ENCODE measurements around the gene PPP2R2B. TPM values are rescaled to one million over a fixed set of nuclear protein-coding genes. Genes with fewer than 3 reads are reported as not detected.

PPP2R2B gene
- total RNA-seq, 3 donors from 2014 or later (not counting 1 experiment from before 2014, with no cell fraction given) = 44.9 to 68.3 (median 63.7) TPM

- no peak for DNase-seq
- Mint-ChIP-seq H3K36me3 (peaks cover 11% of the 10 kb centered on the region), H3K9me3 (no peaks in the 10 kb centered on the region), H3K27me3 (ENCODE audit: low read depth in 2 of 2) (no peaks in the 10 kb centered on the region), H3K27ac (no peak overlapping the region), H3K4me1 (peaks cover 0 to 6% of the 10 kb centered on the region in 2 donors), H3K4me3 (no peak overlapping the region)
- TF ChIP-seq, protein P1, sequence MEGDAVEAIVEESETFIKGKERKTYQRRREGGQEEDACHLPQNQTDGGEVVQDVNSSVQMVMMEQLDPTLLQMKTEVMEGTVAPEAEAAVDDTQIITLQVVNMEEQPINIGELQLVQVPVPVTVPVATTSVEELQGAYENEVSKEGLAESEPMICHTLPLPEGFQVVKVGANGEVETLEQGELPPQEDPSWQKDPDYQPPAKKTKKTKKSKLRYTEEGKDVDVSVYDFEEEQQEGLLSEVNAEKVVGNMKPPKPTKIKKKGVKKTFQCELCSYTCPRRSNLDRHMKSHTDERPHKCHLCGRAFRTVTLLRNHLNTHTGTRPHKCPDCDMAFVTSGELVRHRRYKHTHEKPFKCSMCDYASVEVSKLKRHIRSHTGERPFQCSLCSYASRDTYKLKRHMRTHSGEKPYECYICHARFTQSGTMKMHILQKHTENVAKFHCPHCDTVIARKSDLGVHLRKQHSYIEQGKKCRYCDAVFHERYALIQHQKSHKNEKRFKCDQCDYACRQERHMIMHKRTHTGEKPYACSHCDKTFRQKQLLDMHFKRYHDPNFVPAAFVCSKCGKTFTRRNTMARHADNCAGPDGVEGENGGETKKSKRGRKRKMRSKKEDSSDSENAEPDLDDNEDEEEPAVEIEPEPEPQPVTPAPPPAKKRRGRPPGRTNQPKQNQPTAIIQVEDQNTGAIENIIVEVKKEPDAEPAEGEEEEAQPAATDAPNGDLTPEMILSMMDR (IDR thresholded peaks at IDR 0.05) = no peak
- peaks cover 15% of the 10 kb centered on the region for H3K36me3 ChIP-seq (ENCODE audit: control insufficient read depth, insufficient read depth, low read length)
- 92% methylated on average over 3 of the region's 3 CpGs for WGBS (ENCODE audit: insufficient coverage)
- no peak for ATAC-seq
- no peaks in the 10 kb centered on the region for H3K4me1 ChIP-seq (ENCODE audit: control insufficient read depth, insufficient read depth, low read length)
- intact Hi-C loops (cut with micrococcal nuclease) = no loop called here
- no peak overlapping the region for H3K27ac ChIP-seq (ENCODE audit: low read length)
- H3K27me3 ChIP-seq (ENCODE audit: control insufficient read depth, insufficient read depth, low read length) = no peaks in the 10 kb centered on the region
- no peaks in the 10 kb centered on the region for H3K9me3 ChIP-seq (ENCODE audit: control insufficient read depth, insufficient read depth, low read length)
- H3K4me3 ChIP-seq (ENCODE audit: low read length) = no peak overlapping the region
These were observed 230.8 kb downstream of the PPP2R2B start for GRCh38 chr5:146647656-146648199.

- peaks cover 11% of the 10 kb centered on the region for H3K36me3 Mint-ChIP-seq
- no peaks in the 10 kb centered on the region for H3K27me3 Mint-ChIP-seq (ENCODE audit: low read depth in 2 of 2)
- no peaks in the 10 kb centered on the region for H3K9me3 Mint-ChIP-seq
These were observed 232.1 kb downstream of the PPP2R2B start for GRCh38 chr5:146646441-146646840.

DNA sequence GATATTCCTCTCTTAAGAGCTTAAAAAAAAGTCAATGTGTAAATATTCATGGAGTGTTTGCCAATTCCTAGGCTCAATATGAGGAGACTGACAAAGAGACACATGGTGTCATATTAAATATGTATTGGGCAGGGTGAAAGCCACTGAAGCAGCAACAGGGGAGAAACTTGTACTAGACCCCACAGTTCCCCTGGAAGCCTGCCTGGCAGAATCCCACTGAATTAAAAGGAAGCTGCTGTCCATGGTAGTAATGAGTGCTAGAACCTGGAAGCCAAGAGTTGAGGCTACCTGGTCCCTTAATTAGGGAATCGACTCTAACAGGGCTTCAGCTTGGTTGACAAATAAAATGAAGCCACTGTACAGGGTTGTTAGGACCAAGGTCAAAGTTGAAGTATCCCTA, 233.2 kb downstream of the PPP2R2B start:
- Mint-ChIP-seq H3K4me1 (no peaks in the 10 kb centered on the region), H3K9me3 (no peaks in the 10 kb centered on the region), H3K36me3 (peaks cover 11% of the 10 kb centered on the region), H3K27me3 (ENCODE audit: low read depth in 2 of 2) (no peaks in the 10 kb centered on the region), H3K4me3 (no peak overlapping the region), H3K27ac (no peak overlapping the region)
- Histone ChIP-seq H3K4me1 (ENCODE audit: control insufficient read depth, insufficient read depth, low read length) (no peaks in the 10 kb centered on the region), H3K9me3 (ENCODE audit: control insufficient read depth, insufficient read depth, low read length) (no peaks in the 10 kb centered on the region), H3K27ac (ENCODE audit: low read length) (no peak overlapping the region), H3K27me3 (ENCODE audit: control insufficient read depth, insufficient read depth, low read length) (no peaks in the 10 kb centered on the region), H3K36me3 (ENCODE audit: control insufficient read depth, insufficient read depth, low read length) (peaks cover 15% of the 10 kb centered on the region), H3K4me3 (ENCODE audit: low read length) (no peak overlapping the region)
- intact Hi-C loops (cut with micrococcal nuclease) = no loop called here
- TF ChIP-seq, protein P1 (IDR thresholded peaks at IDR 0.05) = no peak
- ATAC-seq (no peak), DNase-seq (no peak)
- WGBS (ENCODE audit: insufficient coverage) = 67% methylated on average over 1 of the region's 1 CpG

More at GRCh38 chr5:146646441-146646840, 232.1 kb downstream of the PPP2R2B start:
- intact Hi-C loops (cut with micrococcal nuclease) = no loop called here
- Histone ChIP-seq H3K4me3 (ENCODE audit: low read length) (no peak overlapping the region), H3K9me3 (ENCODE audit: control insufficient read depth, insufficient read depth, low read length) (no peaks in the 10 kb centered on the region), H3K27me3 (ENCODE audit: control insufficient read depth, insufficient read depth, low read length) (no peaks in the 10 kb centered on the region), H3K36me3 (ENCODE audit: control insufficient read depth, insufficient read depth, low read length) (peaks cover 15% of the 10 kb centered on the region), H3K4me1 (ENCODE audit: control insufficient read depth, insufficient read depth, low read length) (no peaks in the 10 kb centered on the region), H3K27ac (ENCODE audit: low read length) (no peak overlapping the region)
- WGBS (ENCODE audit: insufficient coverage) = 77% methylated on average over 1 of the region's 1 CpG
- no peak for DNase-seq
- TF ChIP-seq, protein P1 (IDR thresholded peaks at IDR 0.05) = no peak
- Mint-ChIP-seq H3K27ac (no peak overlapping the region), H3K4me1 (peaks cover 0 to 3% of the 10 kb centered on the region in 2 donors), H3K4me3 (no peak overlapping the region)
- ATAC-seq = no peak

GRCh38 chr5:146644831-146645230, 233.7 kb downstream of the PPP2R2B start:
- Histone ChIP-seq H3K4me3 (ENCODE audit: low read length) (no peak overlapping the region), H3K27ac (ENCODE audit: low read length) (no peak overlapping the region), H3K9me3 (ENCODE audit: control insufficient read depth, insufficient read depth, low read length) (no peaks in the 10 kb centered on the region), H3K27me3 (ENCODE audit: control insufficient read depth, insufficient read depth, low read length) (no peaks in the 10 kb centered on the region), H3K4me1 (ENCODE audit: control insufficient read depth, insufficient read depth, low read length) (no peaks in the 10 kb centered on the region), H3K36me3 (ENCODE audit: control insufficient read depth, insufficient read depth, low read length) (peaks cover 13% of the 10 kb centered on the region)
- peaks cover 11% of the 10 kb centered on the region for H3K36me3 Mint-ChIP-seq
- 94% methylated on average over 3 of the region's 3 CpGs for WGBS (ENCODE audit: insufficient coverage)
- no peak overlapping the region for H3K4me3 Mint-ChIP-seq
- TF ChIP-seq, protein P1 (IDR thresholded peaks at IDR 0.05) = no peak
- H3K27me3 Mint-ChIP-seq (ENCODE audit: low read depth in 2 of 2) = no peaks in the 10 kb centered on the region
- no peak for ATAC-seq
- no peak overlapping the region for H3K27ac Mint-ChIP-seq
- H3K4me1 Mint-ChIP-seq = no peaks in the 10 kb centered on the region
- DNase-seq = no peak
- no peaks in the 10 kb centered on the region for H3K9me3 Mint-ChIP-seq
- intact Hi-C loops (cut with micrococcal nuclease) = no loop called here

Data from natural killer cell (primary cell).